KOPT-K1 (cell line): ENCODE data around the gene RBM46.

Experiments used
- H3K27ac ChIP-seq: fragments of 200-600 bp; sonication (generic); 2 replicates; pipeline ENCODE4 v1.5.1; 2016; ENCODE audit warnings: antibody characterized with exemption, mild to moderate bottlenecking, low read depth, low read length; ENCODE audit not compliant: poor library complexity, severe bottlenecking
- H3K36me3 ChIP-seq: fragments of 200-600 bp; sonication (generic); 2 replicates; pipeline ENCODE4 v1.5.1; 2017; ENCODE audit warnings: antibody characterized with exemption, mild to moderate bottlenecking, low read length, moderate library complexity; ENCODE audit not compliant: insufficient read depth
- H3K9me3 ChIP-seq: fragments of 200-600 bp; sonication (generic); 2 replicates; pipeline ENCODE4 v1.5.1; 2017; ENCODE audit warnings: antibody characterized with exemption, low read length, mild to moderate bottlenecking; ENCODE audit not compliant: insufficient read depth, poor library complexity, severe bottlenecking

RBM46 gene, protein sequence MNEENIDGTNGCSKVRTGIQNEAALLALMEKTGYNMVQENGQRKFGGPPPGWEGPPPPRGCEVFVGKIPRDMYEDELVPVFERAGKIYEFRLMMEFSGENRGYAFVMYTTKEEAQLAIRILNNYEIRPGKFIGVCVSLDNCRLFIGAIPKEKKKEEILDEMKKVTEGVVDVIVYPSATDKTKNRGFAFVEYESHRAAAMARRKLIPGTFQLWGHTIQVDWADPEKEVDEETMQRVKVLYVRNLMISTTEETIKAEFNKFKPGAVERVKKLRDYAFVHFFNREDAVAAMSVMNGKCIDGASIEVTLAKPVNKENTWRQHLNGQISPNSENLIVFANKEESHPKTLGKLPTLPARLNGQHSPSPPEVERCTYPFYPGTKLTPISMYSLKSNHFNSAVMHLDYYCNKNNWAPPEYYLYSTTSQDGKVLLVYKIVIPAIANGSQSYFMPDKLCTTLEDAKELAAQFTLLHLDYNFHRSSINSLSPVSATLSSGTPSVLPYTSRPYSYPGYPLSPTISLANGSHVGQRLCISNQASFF

DNA sequence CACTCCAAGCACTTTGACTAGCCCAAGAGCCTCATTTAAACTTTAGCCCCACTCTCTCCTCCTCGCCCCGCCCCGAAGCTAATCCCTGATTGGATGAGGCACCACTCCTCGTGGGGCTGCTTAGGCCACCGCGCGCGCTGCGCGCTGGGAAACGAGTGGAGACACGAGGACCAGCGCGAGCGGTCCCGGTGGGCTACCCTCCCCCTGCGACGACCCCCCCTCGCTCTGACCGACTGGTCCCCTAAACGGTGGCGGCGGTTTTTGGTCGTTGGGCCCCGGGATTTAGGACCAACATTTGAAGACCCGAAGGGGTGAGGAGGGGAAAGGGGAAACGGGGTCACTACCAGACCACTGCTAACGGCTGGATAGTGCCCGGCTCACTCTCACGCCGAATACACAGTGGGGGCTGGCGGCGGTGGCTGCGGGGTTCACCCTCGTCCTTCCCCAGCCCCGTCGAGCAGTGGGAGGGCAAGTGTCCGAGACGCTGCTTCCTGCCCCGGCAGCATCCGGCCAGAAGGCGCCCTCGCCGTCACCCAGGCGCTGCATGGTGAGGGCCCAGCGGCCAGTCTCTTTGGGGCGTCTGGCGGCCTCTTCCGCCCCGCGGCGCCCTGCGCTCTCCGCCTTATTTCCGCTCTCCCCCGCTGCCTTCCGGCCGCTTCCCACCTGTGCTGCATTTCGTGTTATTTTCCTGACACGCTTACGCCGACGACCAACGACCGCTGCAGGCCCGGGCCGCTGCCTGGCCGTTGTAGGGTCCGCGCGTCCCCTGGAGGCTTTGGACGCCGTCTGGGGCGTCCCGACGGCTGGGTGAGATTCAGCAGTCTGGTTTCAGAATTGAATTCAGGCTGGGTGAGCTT lies at the start of gene RBM46:
TSS of gene RBM46 (plus strand) at position 147 of the 857 bp plus-strand sequence. CDS start 15,481 bp downstream, outside the sequence.
- Histone ChIP-seq H3K27ac (no peak within 1 kb of the TSS), H3K9me3 (no peaks in the 10 kb centered on the region), H3K36me3 (no peaks in the 10 kb centered on the region)

DNA sequence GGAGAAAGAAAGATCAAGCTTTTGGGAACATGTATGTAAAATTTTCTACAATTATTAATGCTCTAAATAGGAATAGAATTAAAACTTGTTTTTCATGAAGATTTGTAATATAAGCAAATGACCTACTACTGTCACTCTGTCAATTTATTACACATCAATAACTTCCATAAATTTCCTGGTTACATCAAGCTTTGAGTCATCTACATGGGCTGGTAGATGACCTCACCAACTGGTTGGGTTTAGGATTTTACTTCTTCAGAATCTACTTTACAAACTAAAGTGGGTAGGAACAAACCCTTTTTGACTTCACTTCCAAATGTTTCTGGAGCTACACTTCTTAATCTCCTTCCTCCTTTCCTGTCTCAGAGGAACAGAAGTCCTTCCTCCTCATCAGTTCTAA lies 49.3 kb upstream of the RBM46 start:
- no peak overlapping the region for H3K27ac ChIP-seq
- no peaks in the 10 kb centered on the region for H3K9me3 ChIP-seq
- H3K36me3 ChIP-seq = no peaks in the 10 kb centered on the region

DNA sequence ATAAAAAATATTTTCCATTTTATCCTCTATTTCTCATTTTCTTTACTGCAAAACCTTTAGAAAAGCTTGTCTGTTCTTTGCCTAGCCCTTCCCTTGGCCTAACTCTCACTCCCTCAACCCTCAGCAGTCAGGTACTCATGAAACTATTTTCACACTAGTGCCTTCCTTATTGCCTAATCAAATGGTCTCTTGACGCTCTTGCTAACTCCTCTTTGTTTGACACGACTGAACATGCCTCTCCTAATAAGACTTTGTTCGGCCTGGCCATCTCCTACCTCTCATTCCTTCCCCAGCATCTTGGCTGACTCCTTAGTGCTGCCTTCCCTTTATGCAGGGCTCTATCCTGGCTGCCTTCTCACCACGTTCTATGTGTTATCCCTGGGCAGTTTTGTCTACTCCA lies 48.4 kb upstream of the RBM46 start:
- H3K36me3 ChIP-seq = no peaks in the 10 kb centered on the region
- no peaks in the 10 kb centered on the region for H3K9me3 ChIP-seq
- no peak overlapping the region for H3K27ac ChIP-seq

GRCh38 chr4:154736770-154737169 lies 44.3 kb upstream of the RBM46 start:
- Histone ChIP-seq H3K9me3 (no peaks in the 10 kb centered on the region), H3K27ac (no peak overlapping the region), H3K36me3 (no peaks in the 10 kb centered on the region)

DNA sequence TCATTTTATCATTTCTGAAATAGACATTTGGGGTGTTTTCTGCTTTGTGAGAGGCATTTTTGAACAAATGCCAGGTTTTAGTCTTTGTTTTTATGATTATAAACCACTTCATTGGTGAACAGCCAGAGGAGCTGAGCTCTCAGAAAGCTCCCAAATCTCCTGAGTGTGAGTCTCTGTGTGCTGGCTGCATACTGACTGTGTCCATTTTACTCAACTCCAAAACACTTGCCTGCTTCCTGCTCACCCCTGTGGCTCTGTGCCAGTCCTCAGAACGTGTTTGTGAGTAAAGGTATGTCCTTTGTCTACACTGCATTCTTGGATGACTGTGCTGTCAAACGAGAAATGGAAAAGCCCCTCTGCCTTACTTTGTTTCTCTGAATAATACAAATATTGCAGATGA lies 42.6 kb upstream of the RBM46 start:
- H3K27ac ChIP-seq = no peak overlapping the region
- no peaks in the 10 kb centered on the region for H3K9me3 ChIP-seq
- no peaks in the 10 kb centered on the region for H3K36me3 ChIP-seq

- Histone ChIP-seq H3K27ac (no peak overlapping the region), H3K9me3 (no peaks in the 10 kb centered on the region), H3K36me3 (no peaks in the 10 kb centered on the region)
Observed at GRCh38 chr4:154739111-154739510, 42.0 kb upstream of the RBM46 start.

- Histone ChIP-seq H3K9me3 (no peaks in the 10 kb centered on the region), H3K27ac (no peak overlapping the region), H3K36me3 (no peaks in the 10 kb centered on the region)
Observed at GRCh38 chr4:154740462-154740861, 40.6 kb upstream of the RBM46 start.

- H3K9me3 ChIP-seq = no peaks in the 10 kb centered on the region
- no peak overlapping the region for H3K27ac ChIP-seq
- H3K36me3 ChIP-seq = no peaks in the 10 kb centered on the region
Observed at GRCh38 chr4:154741131-154741665, 39.9 kb upstream of the RBM46 start.

DNA sequence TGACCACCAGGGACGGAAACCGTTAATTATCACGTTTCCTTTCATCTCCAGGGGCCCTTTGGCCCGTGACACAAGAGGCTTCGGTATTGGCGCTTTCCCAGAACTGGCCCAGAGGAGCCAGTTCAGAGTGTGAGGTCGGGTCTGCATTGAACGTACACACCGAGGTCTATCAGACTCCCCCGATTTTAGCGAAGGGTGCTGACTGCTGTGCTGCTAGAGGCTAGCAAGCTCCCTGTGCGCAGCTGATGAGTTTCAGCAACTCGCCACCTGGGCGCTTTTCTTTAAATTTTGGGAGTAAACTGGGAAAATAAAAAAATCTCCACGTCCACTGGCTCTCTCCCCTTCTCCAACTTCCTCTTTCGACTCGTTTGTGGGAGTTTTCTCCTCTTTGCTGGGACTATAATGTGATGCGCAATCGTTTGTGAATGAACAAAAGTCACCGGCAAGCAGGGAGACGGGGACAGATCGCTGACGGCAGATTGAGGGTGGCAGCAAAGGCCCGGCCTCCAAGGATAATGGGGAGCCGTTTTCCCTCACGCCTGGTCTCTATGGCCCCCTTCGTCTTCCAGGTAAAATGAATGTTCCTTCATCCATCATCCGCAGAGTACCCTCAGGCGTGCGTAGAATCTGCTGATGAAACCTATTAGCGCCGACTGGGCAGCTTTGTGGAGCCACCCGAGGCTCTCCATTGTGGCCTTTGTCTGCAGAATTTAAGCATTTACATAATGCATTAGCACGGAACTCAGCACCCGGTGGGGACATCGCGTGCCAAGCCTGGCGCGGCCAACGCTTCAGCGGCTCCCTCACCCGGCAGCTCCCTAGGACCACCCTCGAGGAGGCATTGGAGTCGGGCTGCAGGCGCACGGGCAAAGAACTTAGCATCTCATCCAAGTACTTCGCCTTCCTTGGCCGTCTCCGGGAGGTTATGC lies 38.9 kb upstream of the RBM46 start:
- H3K27ac ChIP-seq = no peak overlapping the region
- no peaks in the 10 kb centered on the region for H3K9me3 ChIP-seq
- H3K36me3 ChIP-seq = no peaks in the 10 kb centered on the region

DNA sequence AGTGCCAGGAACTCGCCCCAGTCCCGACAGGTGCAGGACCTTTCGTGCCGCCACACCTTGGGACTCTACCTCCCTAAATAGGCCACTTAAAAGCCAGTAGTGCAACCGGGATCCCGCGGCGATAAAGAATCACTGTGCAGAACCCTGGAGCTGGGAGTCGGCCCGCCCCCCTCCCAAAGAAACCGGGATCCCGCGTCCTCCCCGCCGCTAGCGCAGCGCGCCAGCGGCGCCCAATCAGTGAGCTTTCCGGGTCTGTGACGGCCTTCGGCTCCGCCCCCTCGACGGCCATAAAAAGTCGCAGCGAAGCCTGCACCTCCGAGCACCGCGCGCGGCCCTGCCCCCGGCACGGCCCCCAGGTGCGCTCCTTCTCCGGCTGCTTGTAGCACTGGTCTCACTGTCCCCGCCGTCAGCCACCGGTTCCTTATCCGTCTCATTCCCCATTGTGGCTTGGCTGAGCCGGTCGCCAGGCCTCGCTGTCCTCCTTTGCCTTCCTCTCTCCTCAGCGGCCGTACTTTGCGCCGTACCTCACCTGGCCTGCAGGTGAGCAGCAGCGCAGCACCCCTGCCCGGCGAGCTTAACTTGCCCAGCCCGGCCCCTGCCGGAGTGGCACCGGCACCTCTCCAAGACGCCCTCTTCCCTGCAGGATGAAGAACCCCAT lies 37.3 kb upstream of the RBM46 start, which contains the start of gene LRAT:
TSS of gene LRAT (plus strand) at position 318 of the 658 bp plus-strand sequence. CDS start at position 645, 327 bp downstream.
- Histone ChIP-seq H3K27ac (no peak within 1 kb of the TSS), H3K9me3 (no peaks in the 10 kb centered on the region), H3K36me3 (no peaks in the 10 kb centered on the region)

DNA sequence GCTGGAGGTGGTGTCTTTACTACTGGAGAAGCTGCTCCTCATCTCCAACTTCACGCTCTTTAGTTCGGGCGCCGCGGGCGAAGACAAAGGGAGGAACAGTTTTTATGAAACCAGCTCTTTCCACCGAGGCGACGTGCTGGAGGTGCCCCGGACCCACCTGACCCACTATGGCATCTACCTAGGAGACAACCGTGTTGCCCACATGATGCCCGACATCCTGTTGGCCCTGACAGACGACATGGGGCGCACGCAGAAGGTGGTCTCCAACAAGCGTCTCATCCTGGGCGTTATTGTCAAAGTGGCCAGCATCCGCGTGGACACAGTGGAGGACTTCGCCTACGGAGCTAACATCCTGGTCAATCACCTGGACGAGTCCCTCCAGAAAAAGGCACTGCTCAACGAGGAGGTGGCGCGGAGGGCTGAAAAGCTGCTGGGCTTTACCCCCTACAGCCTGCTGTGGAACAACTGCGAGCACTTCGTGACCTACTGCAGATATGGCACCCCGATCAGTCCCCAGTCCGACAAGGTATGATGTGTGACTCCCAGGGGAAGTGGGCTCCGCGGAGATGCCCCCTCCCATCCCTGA lies 36.6 kb upstream of the RBM46 start:
- Histone ChIP-seq H3K9me3 (no peaks in the 10 kb centered on the region), H3K36me3 (no peaks in the 10 kb centered on the region)

DNA sequence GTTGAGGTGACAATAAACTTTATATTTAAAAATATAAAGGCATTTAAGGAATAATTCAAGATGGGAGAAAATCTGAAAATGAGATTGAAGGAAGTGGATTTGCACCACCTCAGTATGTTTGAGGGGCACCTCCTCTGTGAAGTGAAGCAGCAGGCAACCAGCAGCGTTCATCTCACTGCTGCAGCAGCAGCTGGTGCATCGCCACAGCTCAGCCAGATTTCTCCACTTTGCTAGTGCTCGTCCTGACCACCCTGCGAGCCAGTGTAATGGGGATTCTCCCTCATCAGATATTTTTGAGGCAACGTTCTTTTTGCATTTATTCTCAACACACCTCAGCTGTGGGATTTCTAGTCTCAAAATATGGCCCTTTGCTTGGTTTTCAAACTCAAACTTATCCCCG lies 23.4 kb upstream of the RBM46 start:
- no peak overlapping the region for H3K27ac ChIP-seq
- H3K36me3 ChIP-seq = no peaks in the 10 kb centered on the region
- H3K9me3 ChIP-seq = no peaks in the 10 kb centered on the region

More for the DNA sequence above, 36.6 kb upstream of the RBM46 start:
- H3K27ac ChIP-seq = no peak overlapping the region

GRCh38 chr4:154760895-154761294 lies 20.2 kb upstream of the RBM46 start:
- Histone ChIP-seq H3K36me3 (no peaks in the 10 kb centered on the region), H3K27ac (no peak overlapping the region), H3K9me3 (no peaks in the 10 kb centered on the region)
